AG04450 (cell line): ENCODE data around the gene RFX1. TPM values are rescaled to one million over a fixed set of nuclear protein-coding genes. Genes with fewer than 3 reads are reported as not detected.
"Not testable (repeated sequence)": the region's sequence is repeated elsewhere in the genome, so short reads cannot be mapped to it uniquely, and the experiment has no call there.

ENCODE experiments used
- CTCF ChIA-PET: fragments of 300-600, 350-600 bp; formaldehyde crosslinking; extraction: SDS; loops from one replicate; lab custom pipeline; 2022; ENCODE audit warnings: antibody characterized with exemption, inconsistent platforms; lab: Charles Lee
- POLR2A ChIA-PET: fragments of 350-600 bp; formaldehyde crosslinking; extraction: SDS; loops from one replicate; lab custom pipeline; 2021; ENCODE audit warnings: antibody characterized with exemption, inconsistent platforms; lab: Yijun Ruan, JAX
- DNase-seq: peaks from one replicate; pipeline ENCODE4 v3.0.0-alpha.2; 2011; ENCODE audit warnings: low read depth, low spot score
- H3K27ac ChIP-seq: one replicate; pipeline ENCODE4 v1.5.1; 2012; ENCODE audit warnings: low read depth, low read length, control low read depth
- H3K27me3 ChIP-seq: one replicate; pipeline ENCODE4 v1.6.0; 2012; ENCODE audit warnings: low read length; ENCODE audit not compliant: control insufficient read depth, insufficient read depth
- H3K4me3 ChIP-seq: 2 replicates; pipeline ENCODE4 v1.5.1; 2011; ENCODE audit warnings: mild to moderate bottlenecking, low read depth, low read length, control low read depth
- H3K9me3 ChIP-seq: 2 replicates; pipeline ENCODE4 v1.5.1; 2012; ENCODE audit warnings: low read length; ENCODE audit not compliant: control insufficient read depth, insufficient read depth
- CTCF ChIP-seq: IDR thresholded peaks from 2 replicates; pipeline ENCODE4 v1.5.1; 2011; ENCODE audit warnings: low read depth, low read length, control low read depth, inconsistent platforms
- polyA plus RNA-seq: library from polyadenylated mRNA; depleted of rRNA; stranded (reverse); fragments of >200 nt; gene quantifications from 2 replicates; pipeline ENCODE4 v1.2.3, GENCODE V29; 2011

RFX1 gene
- polyA plus RNA-seq, 1 experiment = 0.38 TPM

- ChIA-PET CTCF (no interaction called here), POLR2A (no interaction called here)
- Histone ChIP-seq H3K27me3 (no peaks in the 10 kb centered on the region), H3K9me3 (no peaks in the 10 kb centered on the region; the same call in 1 of the 2 replicates), H3K4me3 (no peak overlapping the region), H3K27ac (no peak overlapping the region)
- TF ChIP-seq CTCF = no peak
- no peak for DNase-seq
Observed at GRCh38 chr19:13968999-13969398, 37.1 kb downstream of the RFX1 start.

GRCh38 chr19:13968383-13968935, 37.7 kb downstream of the RFX1 start:
- CTCF ChIA-PET = no interaction called here

DNA sequence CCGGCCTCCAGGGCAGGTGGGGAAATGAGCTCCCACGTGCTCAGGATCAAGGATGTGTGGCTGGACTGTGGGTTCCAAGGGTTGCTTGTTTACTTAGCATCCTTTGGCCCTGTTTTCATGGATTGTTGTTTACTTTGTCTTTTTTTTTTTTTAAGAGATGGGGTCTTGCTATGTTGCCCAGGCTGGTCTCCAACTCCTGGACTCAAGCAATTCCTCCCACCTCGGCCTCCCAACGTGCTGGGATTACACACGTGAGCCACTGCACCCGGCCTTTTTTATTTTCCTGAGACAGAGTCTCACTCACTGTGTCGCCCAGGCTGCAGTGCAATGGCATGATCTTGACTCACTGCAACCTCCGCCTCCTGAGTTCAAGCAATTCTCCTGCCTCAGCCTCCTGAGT, 38.9 kb downstream of the RFX1 start:
- H3K4me3 ChIP-seq, H3K27ac ChIP-seq, H3K9me3 ChIP-seq, POLR2A ChIA-PET, DNase-seq, CTCF ChIA-PET, H3K27me3 ChIP-seq: not testable (repeated sequence)

More at GRCh38 chr19:13968383-13968935, 37.7 kb downstream of the RFX1 start:
- no peak overlapping the region for H3K4me3 ChIP-seq
- no peak for TF ChIP-seq CTCF
- H3K27me3 ChIP-seq = no peaks in the 10 kb centered on the region
- POLR2A ChIA-PET = no interaction called here
- H3K9me3 ChIP-seq = no peaks in the 10 kb centered on the region; the same call in 1 of the 2 replicates
- DNase-seq = no peak
- no peak overlapping the region for H3K27ac ChIP-seq

- H3K27ac ChIP-seq = no peak overlapping the region
- ChIA-PET POLR2A (no interaction called here), CTCF (no interaction called here)
- no peak for TF ChIP-seq CTCF
- H3K4me3 ChIP-seq = no peak overlapping the region
- H3K27me3 ChIP-seq = no peaks in the 10 kb centered on the region
- H3K9me3 ChIP-seq = no peaks in the 10 kb centered on the region; the same call in 1 of the 2 replicates
- no peak for DNase-seq
Observed at GRCh38 chr19:13966684-13967128, 39.4 kb downstream of the RFX1 start.

GRCh38 chr19:13965926-13966683, 40.0 kb downstream of the RFX1 start:
- DNase-seq = no peak
- no peaks in the 10 kb centered on the region; the same call in 1 of the 2 replicates for H3K9me3 ChIP-seq
- CTCF ChIA-PET = no interaction called here
- POLR2A ChIA-PET = no interaction called here
- H3K27me3 ChIP-seq = no peaks in the 10 kb centered on the region
- TF ChIP-seq CTCF = no peak
- no peak overlapping the region for H3K4me3 ChIP-seq
- H3K27ac ChIP-seq = no peak overlapping the region
